ENCODE data around the gene KRT39. TPM values are rescaled to one million over a fixed set of nuclear protein-coding genes. Genes with fewer than 3 reads are reported as not detected.

The KRT39 gene
- 0.07 TPM in 1 of 2 replicates, not detected in the other for total RNA-seq (2016; rRNA removed; fragmentation: Illumina TruSeq; extraction: Trizol)
- total RNA-seq (2016; cell fraction: cytosol; rRNA removed; fragmentation: Illumina TruSeq; extraction: Trizol; ENCODE audit: low read depth), result not detected in 2 replicates
- total RNA-seq (2016; cell fraction: insoluble cytoplasmic fraction; rRNA removed; fragmentation: Illumina TruSeq; extraction: Trizol), result not detected in 2 replicates
- total RNA-seq (2016; cell fraction: membrane; rRNA removed; fragmentation: Illumina TruSeq; extraction: Trizol), result not detected in 2 replicates
- 0.22 TPM in 1 of 2 replicates, not detected in the other for total RNA-seq (2016; cell fraction: nucleus; rRNA removed; fragmentation: Illumina TruSeq; extraction: Trizol)
- polyA plus RNA-seq (2011; rRNA removed), result 1.2 and 1.6 TPM in 2 replicates
- 0.78 and 0.97 TPM in 2 replicates for polyA plus RNA-seq (2011; cell fraction: cytosol; rRNA removed)
- 1.9 and 3.2 TPM in 2 replicates for polyA plus RNA-seq (2011; cell fraction: nucleus; rRNA removed)
- 0.28 and 1.8 TPM in 2 replicates for polyA plus RNA-seq (2012)
- polyA plus RNA-seq (2016; cell fraction: cytosol; fragmentation: Illumina TruSeq; extraction: Trizol; ENCODE audit: low read depth), result not detected in 2 replicates
- polyA plus RNA-seq (2016; cell fraction: insoluble cytoplasmic fraction; fragmentation: Illumina TruSeq; extraction: Trizol; ENCODE audit: low read depth), result not detected in 2 replicates
- not detected in 2 replicates for polyA plus RNA-seq (2016; cell fraction: membrane; fragmentation: Illumina TruSeq; extraction: Trizol; ENCODE audit: low read depth)
- polyA plus RNA-seq (2016; cell fraction: nucleus; fragmentation: Illumina TruSeq; extraction: Trizol; ENCODE audit: insufficient read depth, low read depth), result not detected in 2 replicates
- polyA minus RNA-seq (2011; rRNA and poly(A)+ RNA removed; ENCODE audit: low replicate concordance), result 0.46 TPM in 1 of 2 replicates, not detected in the other
- polyA minus RNA-seq (2011; cell fraction: cytosol; rRNA and poly(A)+ RNA removed), result 0.59 and 0.62 TPM in 2 replicates
- polyA minus RNA-seq (2011; cell fraction: nucleus; rRNA and poly(A)+ RNA removed), result 0.52 and 1.4 TPM in 2 replicates
- percentile 17 among the genes with signal in this experiment for Bru-seq, nascent RNA
- percentile 10 among the genes with signal in this experiment for BruChase-seq, experiment 1, labeled RNA remaining after a 6-hour chase
- BruChase-seq, experiment 2, labeled RNA remaining after a 2-hour chase, result percentile 9 among the genes with signal in this experiment
- long read RNA-seq, experiment 1, partial matches to known transcripts, result 0 of 1 reads
- long read RNA-seq, experiment 1, other reads (novel, unspliced or antisense), result 0 of 1 reads
- long read RNA-seq, experiment 2, result 0 reads

GRCh38 chr17:40966848-40967247 is at the start of gene KRT39:
Gene KRT39, minus strand, starts transcription at chr17:40966948. Its CDS starts 92 bp downstream, at chr17:40966856.
- no peak for FAIRE-seq
- no peak for TF ChIP-seq ZNF282 (IDR thresholded peaks at IDR 0.05; ENCODE audit: partially characterized antibody)
- TF ChIP-seq ZMAT5 (CRISPR knock-in tag; IDR thresholded peaks at IDR 0.05; ENCODE audit: borderline replicate concordance, low read depth), result no peak
- TF ChIP-seq NR2F1 (CRISPR knock-in tag; IDR thresholded peaks at IDR 0.05), result no peak
- no peak for TF ChIP-seq ZNF577 (CRISPR knock-in tag; IDR thresholded peaks at IDR 0.05; ENCODE audit: borderline replicate concordance, low read depth)
- intact Hi-C loops (cut with micrococcal nuclease; ENCODE audit: unreplicated experiment), result no loop called here
- H2AFZ ChIP-seq (ENCODE audit: low read length), result no peak within 1 kb of the TSS
- H3K4me3 ChIP-seq (replicated peaks in 1 of 3; ENCODE audit: insufficient read depth in 1 of 3, low read depth in 2 of 3, low read length in 3 of 3), result no peak within 1 kb of the TSS
- H3K4me1 ChIP-seq (ENCODE audit: insufficient read depth, low read length), result peaks cover 9% of the 10 kb centered on the region
- CTCF ChIA-PET (ENCODE audit: low intra/inter-chr PET ratio, low total read pairs), result no interaction called here
- no TSS peak for BruUV-seq (replicated peaks)
- no peak within 1 kb of the TSS for H3K27ac ChIP-seq (ENCODE audit: extremely low read length, insufficient read depth, low read length)
- ATAC-seq, result peak; percentile 23; the same call in 1 of the 3 replicates
- POLR2A ChIA-PET, result no interaction called here
- no peaks in the 10 kb centered on the region for H3K27me3 ChIP-seq (ENCODE audit: control insufficient read depth in 1 of 2, insufficient read depth in 2 of 2, low read length in 2 of 2)
- H3K9me3 ChIP-seq (ENCODE audit: low read length), result 0 out of 2 replicates have a peak, but pooled peaks cover 6% of the 10 kb centered on the region
- DNase-seq (ENCODE audit: low spot score), result no peak
- no peak within 1 kb of the TSS for H3K4me2 ChIP-seq (ENCODE audit: low read depth, low read length)
- H4K20me1 ChIP-seq (ENCODE audit: insufficient read depth, low read length), result no peaks in the 10 kb centered on the region
- no peaks in the 10 kb centered on the region for H3K79me2 ChIP-seq (ENCODE audit: insufficient read depth, low read length)
- no peaks in the 10 kb centered on the region for H3K36me3 ChIP-seq (replicated peaks in 1 of 2; ENCODE audit: control insufficient read depth in 1 of 2, insufficient read depth in 2 of 2, low read length in 2 of 2)
- in situ Hi-C loops (cut with HindIII; ENCODE audit: extremely low pct_ligation_motif_present, low pct_unique_long_range_greater_than_20kb), result no loop called here
- 29% methylated on average over 1 of the region's 1 CpG for WGBS (ENCODE audit: low lambda C conversion rate)
- H3K9ac ChIP-seq (ENCODE audit: insufficient read depth, low read depth, low read length), result no peak within 1 kb of the TSS

Data from HepG2 (cell line).